GM19025 (cell line): ENCODE data around the gene EIF1AD.

Experiments
- ATAC-seq: cut with Tn5 transposase; IDR thresholded peaks from one replicate; pipeline ENCODE4 v1.9.1; 2021; ENCODE audit warnings: mild to moderate bottlenecking, low read depth, moderate library complexity; ENCODE audit not compliant: unreplicated experiment

Gene EIF1AD

DNA sequence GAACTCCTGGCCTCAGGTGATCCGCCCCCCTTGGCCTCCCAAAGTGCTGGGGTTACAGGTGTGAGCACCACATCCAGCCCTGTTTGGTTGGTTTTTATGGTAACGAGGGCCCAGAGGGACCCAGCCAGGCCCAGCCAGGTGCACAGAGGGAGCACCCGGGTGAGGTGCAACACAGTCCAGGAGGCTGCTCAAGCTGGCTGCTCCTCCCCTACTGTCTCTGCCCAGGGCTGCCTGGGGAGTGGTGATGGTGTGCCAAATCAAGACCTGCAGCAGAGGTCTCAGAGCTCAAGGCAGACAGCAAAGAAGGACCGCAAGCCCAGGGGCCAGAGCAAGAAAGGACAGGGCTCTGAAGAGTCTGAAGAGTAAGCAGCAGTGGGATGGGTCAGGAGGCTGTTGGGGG is 55.3 kb downstream of the EIF1AD start:
- ATAC-seq, result no peak
